ENCODE measurements around the gene LRCH1. TPM values are rescaled to one million over a fixed set of nuclear protein-coding genes. Genes with fewer than 3 reads are reported as not detected.

Gene LRCH1
- total and polyA plus RNA-seq, 3 donors from 2014 or later = 8.9 to 17.7 (median 16.8) TPM

- no peak overlapping the region for H3K4me3 ChIP-seq
- H3K4me1 ChIP-seq = no peaks in the 10 kb centered on the region
- no peak for DNase-seq
- whole genome bisulfite sequencing, 2 donors = 67 to 69% methylated on average over 4 of the region's 4 CpGs
- intact Hi-C loops (cut with DNase I; ENCODE audit: low total_unique reads) = no loop called here
- no peaks in the 10 kb centered on the region for H3K9me3 ChIP-seq
- no peaks in the 10 kb centered on the region for H3K27me3 ChIP-seq
- no peak overlapping the region for H3K27ac ChIP-seq
- no peaks in the 10 kb centered on the region for H3K36me3 ChIP-seq (ENCODE audit: low read depth, missing control alignments)
- no peak for TF ChIP-seq POLR2A (IDR thresholded peaks at IDR 0.05)
- TF ChIP-seq CTCF (IDR thresholded peaks at IDR 0.05) = no peak
Observed at GRCh38 chr13:46717275-46717674, 164.3 kb downstream of the LRCH1 start.

GRCh38 chr13:46717856-46718255, 164.9 kb downstream of the LRCH1 start:
- H3K4me1 ChIP-seq = no peaks in the 10 kb centered on the region
- no peaks in the 10 kb centered on the region for H3K9me3 ChIP-seq
- DNase-seq = no peak
- 54 to 65% methylated on average over 2 of the region's 2 CpGs for WGBS, 2 donors
- H3K27me3 ChIP-seq = no peaks in the 10 kb centered on the region
- TF ChIP-seq POLR2A (IDR thresholded peaks at IDR 0.05) (no peak), CTCF (IDR thresholded peaks at IDR 0.05) (no peak)
- H3K4me3 ChIP-seq = no peak overlapping the region
- H3K36me3 ChIP-seq (ENCODE audit: low read depth, missing control alignments) = no peaks in the 10 kb centered on the region
- intact Hi-C loops (cut with DNase I; ENCODE audit: low total_unique reads) = no loop called here
- H3K27ac ChIP-seq = no peak overlapping the region

- no peak for TF ChIP-seq CTCF (IDR thresholded peaks at IDR 0.05)
- no peak for TF ChIP-seq POLR2A (IDR thresholded peaks at IDR 0.05)
- no peak for DNase-seq
- intact Hi-C loops (cut with DNase I; ENCODE audit: low total_unique reads) = loop anchor here (5.0 to 10.0 kb wide), 2 partner anchors 168 to 225 kb away; partner anchors contain the start of gene LRCH1
- H3K36me3 ChIP-seq (ENCODE audit: low read depth, missing control alignments) = no peaks in the 10 kb centered on the region
- no peak overlapping the region for H3K27ac ChIP-seq
- no peak overlapping the region for H3K4me3 ChIP-seq
- WGBS, 2 donors = 92 to 96% methylated on average over 8 of the region's 8 CpGs
- H3K4me1 ChIP-seq = no peaks in the 10 kb centered on the region
- no peaks in the 10 kb centered on the region for H3K9me3 ChIP-seq
- H3K27me3 ChIP-seq = no peaks in the 10 kb centered on the region
Observed at GRCh38 chr13:46720189-46720588, 167.2 kb downstream of the LRCH1 start.

- no peak overlapping the region for H3K27ac ChIP-seq
- intact Hi-C loops (cut with DNase I; ENCODE audit: low total_unique reads) = loop anchor here (5.0 to 10.0 kb wide), 2 partner anchors 169 to 226 kb away; partner anchors contain the start of gene LRCH1
- WGBS, 2 donors = 28 to 34% methylated on average over 4 of the region's 4 CpGs
Observed at GRCh38 chr13:46721054-46721453, 168.1 kb downstream of the LRCH1 start.

More at GRCh38 chr13:46721054-46721453, 168.1 kb downstream of the LRCH1 start:
- Histone ChIP-seq H3K4me3 (no peak overlapping the region), H3K9me3 (no peaks in the 10 kb centered on the region), H3K4me1 (no peaks in the 10 kb centered on the region), H3K36me3 (ENCODE audit: low read depth, missing control alignments) (no peaks in the 10 kb centered on the region), H3K27me3 (no peaks in the 10 kb centered on the region)
- DNase-seq = peak; percentile 65
- no peak for TF ChIP-seq POLR2A (IDR thresholded peaks at IDR 0.05)
- TF ChIP-seq CTCF (IDR thresholded peaks at IDR 0.05) = peak; percentile 58 to 69 (median 59)
